Activated CD8-positive, alpha-beta memory T cell treated with anti-CD3 and anti-CD28 coated beads for 4 hours (primary cell): ENCODE measurements around the gene TNFRSF17.
"Not testable (repeated sequence)": the region's sequence is repeated elsewhere in the genome, so short reads cannot be mapped to it uniquely, and the experiment has no call there.

ENCODE experiments used
- DNase-seq, 2 donors: peaks; one replicate each; pipeline ENCODE4 v3.0.0-alpha.2; 2020; ENCODE audit warnings: low read depth in 2 of 2

Gene TNFRSF17

GRCh38 chr16:11970292-11970691 lies 5.3 kb downstream of the TNFRSF17 start:
- not testable (repeated sequence) for DNase-seq

GRCh38 chr16:11972128-11972527 lies 7.1 kb downstream of the TNFRSF17 start:
- DNase-seq, result no peak

- no peak for DNase-seq
Observed at GRCh38 chr16:11973070-11973469, 8.1 kb downstream of the TNFRSF17 start.

- DNase-seq, result no peak
Observed at GRCh38 chr16:11976850-11977375, 11.9 kb downstream of the TNFRSF17 start.

- DNase-seq, result no peak
Observed at GRCh38 chr16:11977376-11978041, 12.5 kb downstream of the TNFRSF17 start.

GRCh38 chr16:11978080-11978479 lies 13.1 kb downstream of the TNFRSF17 start:
- DNase-seq, result no peak

- DNase-seq, result no peak
Observed at GRCh38 chr16:11979013-11979672, 14.1 kb downstream of the TNFRSF17 start.

GRCh38 chr16:11980136-11980844 lies 15.3 kb downstream of the TNFRSF17 start:
- no peak for DNase-seq

GRCh38 chr16:11985250-11985649 lies 20.2 kb downstream of the TNFRSF17 start:
- DNase-seq, result no peak

- no peak for DNase-seq
Observed at GRCh38 chr16:11986521-11987057, 21.6 kb downstream of the TNFRSF17 start.

- DNase-seq, result no peak
Observed at GRCh38 chr16:11988258-11988978, 23.4 kb downstream of the TNFRSF17 start.

GRCh38 chr16:11990702-11991390 lies 25.8 kb downstream of the TNFRSF17 start:
- no peak for DNase-seq

GRCh38 chr16:11992008-11992584 lies 27.1 kb downstream of the TNFRSF17 start:
- no peak for DNase-seq

- no peak for DNase-seq
Observed at GRCh38 chr16:11992586-11993524, 27.8 kb downstream of the TNFRSF17 start.

- no peak for DNase-seq
Observed at GRCh38 chr16:11994143-11995119, 29.4 kb downstream of the TNFRSF17 start.

GRCh38 chr16:11996433-11997330 lies 31.7 kb downstream of the TNFRSF17 start:
- DNase-seq, result no peak

- DNase-seq, result no peak
Observed at GRCh38 chr16:12000032-12000431, 35.0 kb downstream of the TNFRSF17 start.
